Activated CD4-positive, alpha-beta T cell treated with anti-CD3 and anti-CD28 coated beads for 36 hours (primary cell): Measurements from ENCODE around the gene TYW5. TPM values are rescaled to one million over a fixed set of nuclear protein-coding genes. Genes with fewer than 3 reads are reported as not detected.
A peak's percentile ranks its signal among the peaks of the same experiment; 100 is the strongest.
"Not testable (repeated sequence)": the region's sequence is repeated elsewhere in the genome, so short reads cannot be mapped to it uniquely, and the experiment has no call there.

Experiments used
- ATAC-seq: fragments of 200-7000 bp; cut with Tn5 transposase; one replicate; pipeline ENCODE4 v1.10.0; 2021; ENCODE audit warnings: mild to moderate bottlenecking, moderate library complexity
- CTCF ChIA-PET: fragments of 350-600 bp; sonication (Branson Sonifier 250); formaldehyde crosslinking; loops from one replicate; lab custom pipeline; 2021; ENCODE audit warnings: antibody characterized with exemption; lab: Charles Lee
- POLR2A ChIA-PET: fragments of 350-600 bp; sonication (Branson Sonifier 250); formaldehyde crosslinking; loops from one replicate; lab custom pipeline; 2021; ENCODE audit warnings: antibody characterized with exemption, inconsistent platforms; lab: Charles Lee
- DNase-seq: peaks from one replicate; pipeline ENCODE4 v3.0.0-alpha.2; 2020
- H3K27ac Mint-ChIP-seq: one replicate; pipeline ENCODE4 v1.8.0; 2021; ENCODE audit warnings: mixed read lengths
- H3K27me3 Mint-ChIP-seq: one replicate; pipeline ENCODE4 v1.8.0; 2021; ENCODE audit warnings: mixed read lengths
- H3K36me3 Mint-ChIP-seq: one replicate; pipeline ENCODE4 v1.8.0; 2021; ENCODE audit warnings: low read depth, mixed read lengths
- H3K4me1 Mint-ChIP-seq: one replicate; pipeline ENCODE4 v1.8.0; 2021; ENCODE audit warnings: mixed read lengths
- H3K4me3 Mint-ChIP-seq: one replicate; pipeline ENCODE4 v1.8.0; 2021; ENCODE audit warnings: mild to moderate bottlenecking, moderate library complexity, mixed read lengths
- H3K9me3 Mint-ChIP-seq: one replicate; pipeline ENCODE4 v1.8.0; 2021; ENCODE audit warnings: low read depth, mixed read lengths
- intact Hi-C, 2 experiments: fragments of 100-400 bp; cut with DNase I in 1 of 2; cut with micrococcal nuclease in 1 of 2; formaldehyde crosslinking; loops; one replicate each; pipeline versions ENCODE4 v1.14.2 to v1.15.1; 2022 to 2024; cut with DNase I, micrococcal nuclease
- total RNA-seq, 2 experiments: library from RNA; stranded (reverse); gene quantifications; one replicate each; pipeline ENCODE4 v1.2.3, GENCODE V29; 2021

TYW5 gene
- total RNA-seq, 2 experiments from 2014 or later = 9.6 to 10.1 TPM

GRCh38 chr2:199922856-199923255 lies 32.4 kb downstream of the TYW5 start:
- peaks cover 22% of the 10 kb centered on the region for H3K36me3 Mint-ChIP-seq
- DNase-seq (no peak), ATAC-seq (no peak)
- no peak overlapping the region for H3K4me3 Mint-ChIP-seq
- intact Hi-C loops = no loop called here
- H3K27ac Mint-ChIP-seq = no peak overlapping the region
- no peaks in the 10 kb centered on the region for H3K27me3 Mint-ChIP-seq
- H3K9me3 Mint-ChIP-seq = no peaks in the 10 kb centered on the region
- POLR2A ChIA-PET = no interaction called here
- H3K4me1 Mint-ChIP-seq = peaks cover 16% of the 10 kb centered on the region
- CTCF ChIA-PET = interaction anchor here (1.2 kb wide), 1 partner anchor 38 kb away, joined by 3 read pairs; no protein-coding TSS in a partner anchor

DNA sequence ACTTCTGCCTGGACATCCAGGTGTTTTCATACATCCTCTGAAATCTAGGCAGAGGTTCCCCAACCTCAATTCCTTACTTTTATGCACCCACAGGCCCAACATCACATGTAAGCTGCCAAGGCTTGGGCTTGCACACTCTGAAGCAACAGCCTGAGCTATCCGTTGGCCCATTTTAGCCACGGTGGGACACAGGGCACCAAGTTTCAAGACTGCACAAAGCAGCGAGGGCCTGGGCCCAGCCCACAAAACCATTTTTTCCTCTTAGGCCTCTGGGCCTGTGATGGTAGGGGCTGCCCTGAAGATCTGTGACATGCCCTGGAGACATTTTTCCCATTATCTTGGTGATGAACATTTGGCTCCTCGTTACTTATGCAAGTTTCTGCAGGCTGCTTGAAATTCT lies 38.3 kb downstream of the TYW5 start:
- intact Hi-C loops = no loop called here
- H3K27me3 Mint-ChIP-seq = no peaks in the 10 kb centered on the region
- H3K9me3 Mint-ChIP-seq = peaks cover 2% of the 10 kb centered on the region
- ChIA-PET POLR2A (no interaction called here), CTCF (no interaction called here)
- H3K36me3 Mint-ChIP-seq = peaks cover 49% of the 10 kb centered on the region
- peaks cover 18% of the 10 kb centered on the region for H3K4me1 Mint-ChIP-seq
- ATAC-seq (no peak), DNase-seq (no peak)
- no peak overlapping the region for H3K4me3 Mint-ChIP-seq
- no peak overlapping the region for H3K27ac Mint-ChIP-seq

GRCh38 chr2:199914372-199914958 lies 40.8 kb downstream of the TYW5 start:
- peak overlapping the region; percentile 0 for H3K27ac Mint-ChIP-seq
- H3K4me3 Mint-ChIP-seq = peak overlapping the region; percentile 15
- CTCF ChIA-PET = no interaction called here
- peaks cover 2% of the 10 kb centered on the region for H3K9me3 Mint-ChIP-seq
- peaks cover 24% of the 10 kb centered on the region for H3K4me1 Mint-ChIP-seq
- ATAC-seq (no peak), DNase-seq (no peak)
- POLR2A ChIA-PET = no interaction called here
- no peaks in the 10 kb centered on the region for H3K27me3 Mint-ChIP-seq
- intact Hi-C loops = no loop called here
- peaks cover 44% of the 10 kb centered on the region for H3K36me3 Mint-ChIP-seq

DNA sequence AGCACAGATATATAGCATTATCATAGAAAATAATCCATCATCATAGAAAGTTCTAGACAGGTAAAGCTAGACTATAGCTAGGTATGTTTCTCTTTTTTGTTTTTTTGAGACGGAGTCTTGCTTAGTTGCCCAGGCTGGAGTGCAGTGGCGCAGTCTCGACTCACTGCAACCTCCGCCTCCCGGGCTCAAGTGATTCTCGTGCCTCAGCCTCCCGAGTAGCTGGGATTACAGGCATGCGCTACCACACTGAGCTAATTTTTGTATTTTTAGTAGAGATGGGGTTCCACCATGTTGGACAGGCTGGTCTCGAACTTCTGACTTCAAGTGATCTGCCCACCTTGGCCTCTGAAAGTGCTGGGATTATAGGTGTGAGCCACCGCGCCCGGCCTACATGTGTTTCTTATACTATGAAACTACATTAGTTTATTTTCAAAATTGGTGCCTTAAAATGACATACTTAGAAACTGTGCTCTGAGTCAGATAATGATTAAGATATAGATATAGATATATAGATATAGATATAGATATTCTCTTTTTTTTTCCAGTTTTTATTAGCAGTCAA lies 42.7 kb downstream of the TYW5 start:
- Mint-ChIP-seq H3K4me1 (peaks cover 21% of the 10 kb centered on the region), H3K4me3 (peak overlapping the region; percentile 96), H3K36me3 (peaks cover 32% of the 10 kb centered on the region)
- H3K27me3 Mint-ChIP-seq, H3K27ac Mint-ChIP-seq, H3K9me3 Mint-ChIP-seq, POLR2A ChIA-PET, ATAC-seq, intact Hi-C loops: not testable (repeated sequence)
- CTCF ChIA-PET = interaction anchor here (0.9 kb wide), 2 partner anchors 27 to 42 kb away, joined by 3 to 4 read pairs; no protein-coding TSS in a partner anchor
- DNase-seq = peak; percentile 28

GRCh38 chr2:199911877-199912161 lies 43.5 kb downstream of the TYW5 start:
- intact Hi-C loops = loop anchor here (1.0 to 2.0 kb wide), 4 partner anchors 43 to 614 kb away; partner anchors contain the start of genes FTCDNL1 (in 2 of the 2), MAIP1 (in 2 of the 2), TYW5 (in 2 of the 2) and SGO2 (in 1 of the 2)
- POLR2A ChIA-PET = no interaction called here
- DNase-seq (no peak), ATAC-seq (no peak)
- peaks cover 24% of the 10 kb centered on the region for H3K36me3 Mint-ChIP-seq
- peaks cover 21% of the 10 kb centered on the region for H3K4me1 Mint-ChIP-seq
- H3K27ac Mint-ChIP-seq = peak overlapping the region; percentile 89
- CTCF ChIA-PET = interaction anchor here (0.9 kb wide), 1 partner anchor 26 kb away, joined by 4 read pairs; no protein-coding TSS in a partner anchor
- H3K9me3 Mint-ChIP-seq = peaks cover 2% of the 10 kb centered on the region
- H3K4me3 Mint-ChIP-seq = peak overlapping the region; percentile 96
- H3K27me3 Mint-ChIP-seq = no peaks in the 10 kb centered on the region

GRCh38 chr2:199911052-199911876 lies 44.0 kb downstream of the TYW5 start, which contains the start of gene C2orf69:
TSS of gene C2orf69 (plus strand) at chr2:199911293. CDS start at chr2:199911439, 146 bp downstream.
- intact Hi-C loops = loop anchor here (1.0 to 2.0 kb wide), 4 partner anchors 44 to 615 kb away; partner anchors contain the start of genes FTCDNL1 (in 2 of the 2), MAIP1 (in 2 of the 2), TYW5 (in 2 of the 2) and SGO2 (in 1 of the 2)
- Mint-ChIP-seq H3K4me3 (peak within 1 kb of the TSS; percentile 96), H3K36me3 (peaks cover 18% of the 10 kb centered on the region), H3K27me3 (peaks cover 2% of the 10 kb centered on the region), H3K4me1 (peaks cover 21% of the 10 kb centered on the region), H3K27ac (peak within 1 kb of the TSS; percentile 89), H3K9me3 (peaks cover 1% of the 10 kb centered on the region)
- ChIA-PET POLR2A (interaction anchor here (0.6 kb wide), 1 partner anchor 287 kb away, joined by 3 read pairs; no protein-coding TSS in a partner anchor), CTCF (interaction anchor here (0.5 to 0.9 kb wide), 2 partner anchors 26 to 978 kb away, joined by 3 to 4 read pairs; partner anchors contain the start of genes NIF3L1 and PPIL3)
- DNase-seq (peak; percentile 97), ATAC-seq (peak; percentile 91)

DNA sequence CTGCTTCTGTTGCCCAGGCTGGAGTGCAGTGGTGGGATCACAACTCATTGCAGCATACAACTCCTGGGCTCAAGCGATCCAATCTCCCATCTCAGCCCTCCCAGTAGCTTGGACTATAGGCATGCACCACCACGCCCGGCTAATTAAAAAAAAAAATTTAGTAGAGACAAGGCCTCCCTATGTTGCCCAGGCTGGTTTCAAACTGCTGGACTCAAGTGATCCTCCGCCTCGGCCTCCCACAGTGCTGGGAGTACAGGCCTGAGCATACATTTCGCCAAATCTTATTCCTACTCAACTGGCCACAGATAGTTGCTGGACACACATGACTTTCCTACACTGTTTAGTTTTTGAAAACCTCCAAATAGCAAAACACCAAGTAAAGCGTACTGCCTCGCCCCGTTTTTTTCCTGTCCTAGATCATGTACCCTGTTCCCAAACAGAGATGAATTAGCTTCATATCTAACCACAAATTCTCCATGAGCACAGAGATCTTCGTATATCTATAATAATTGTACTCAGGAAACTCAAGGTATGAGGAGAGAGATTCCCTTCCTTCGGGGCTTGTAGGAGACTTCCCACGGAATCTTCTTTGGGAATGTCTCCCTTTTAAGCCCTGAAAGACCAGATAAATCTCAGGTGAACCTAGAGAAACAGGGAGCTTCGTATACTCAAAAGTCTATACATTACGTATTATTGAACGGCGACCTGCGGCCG lies 44.8 kb downstream of the TYW5 start:
- peaks cover 2% of the 10 kb centered on the region for H3K27me3 Mint-ChIP-seq
- DNase-seq (no peak), ATAC-seq (no peak)
- intact Hi-C loops = loop anchor here (1.0 to 2.0 kb wide), 4 partner anchors 45 to 616 kb away; partner anchors contain the start of genes FTCDNL1 (in 2 of the 2), MAIP1 (in 2 of the 2), TYW5 (in 2 of the 2) and SGO2 (in 1 of the 2)
- peak overlapping the region; percentile 89 for H3K27ac Mint-ChIP-seq
- ChIA-PET CTCF (interaction anchor here (0.5 kb wide), 1 partner anchor 979 kb away, joined by 3 read pairs; the partner anchor contains the start of genes NIF3L1 and PPIL3), POLR2A (interaction anchor here (0.6 kb wide), 1 partner anchor 288 kb away, joined by 3 read pairs; no protein-coding TSS in a partner anchor)
- H3K4me3 Mint-ChIP-seq = peak overlapping the region; percentile 96
- H3K4me1 Mint-ChIP-seq = peaks cover 21% of the 10 kb centered on the region
- H3K36me3 Mint-ChIP-seq = peaks cover 12% of the 10 kb centered on the region
- H3K9me3 Mint-ChIP-seq = no peaks in the 10 kb centered on the region

- Mint-ChIP-seq H3K27ac (no peak overlapping the region), H3K9me3 (no peaks in the 10 kb centered on the region), H3K27me3 (peaks cover 4% of the 10 kb centered on the region), H3K4me3 (no peak overlapping the region), H3K36me3 (no peaks in the 10 kb centered on the region), H3K4me1 (peaks cover 6% of the 10 kb centered on the region)
- CTCF ChIA-PET = interaction anchor here (0.9 kb wide), 1 partner anchor 36 kb away, joined by 3 read pairs; no protein-coding TSS in a partner anchor
- DNase-seq (no peak), ATAC-seq (no peak)
- POLR2A ChIA-PET = no interaction called here
- intact Hi-C loops = no loop called here
Observed at GRCh38 chr2:199907008-199907714, 48.1 kb downstream of the TYW5 start.

- Mint-ChIP-seq H3K27me3 (peaks cover 4% of the 10 kb centered on the region), H3K4me3 (no peak overlapping the region), H3K9me3 (no peaks in the 10 kb centered on the region), H3K27ac (no peak overlapping the region), H3K36me3 (no peaks in the 10 kb centered on the region), H3K4me1 (no peaks in the 10 kb centered on the region)
- ATAC-seq (no peak), DNase-seq (no peak)
- ChIA-PET CTCF (interaction anchor here (0.9 kb wide), 1 partner anchor 200 kb away, joined by 3 read pairs; no protein-coding TSS in a partner anchor), POLR2A (no interaction called here)
- intact Hi-C loops = no loop called here
Observed at GRCh38 chr2:199903111-199903510, 52.2 kb downstream of the TYW5 start.

DNA sequence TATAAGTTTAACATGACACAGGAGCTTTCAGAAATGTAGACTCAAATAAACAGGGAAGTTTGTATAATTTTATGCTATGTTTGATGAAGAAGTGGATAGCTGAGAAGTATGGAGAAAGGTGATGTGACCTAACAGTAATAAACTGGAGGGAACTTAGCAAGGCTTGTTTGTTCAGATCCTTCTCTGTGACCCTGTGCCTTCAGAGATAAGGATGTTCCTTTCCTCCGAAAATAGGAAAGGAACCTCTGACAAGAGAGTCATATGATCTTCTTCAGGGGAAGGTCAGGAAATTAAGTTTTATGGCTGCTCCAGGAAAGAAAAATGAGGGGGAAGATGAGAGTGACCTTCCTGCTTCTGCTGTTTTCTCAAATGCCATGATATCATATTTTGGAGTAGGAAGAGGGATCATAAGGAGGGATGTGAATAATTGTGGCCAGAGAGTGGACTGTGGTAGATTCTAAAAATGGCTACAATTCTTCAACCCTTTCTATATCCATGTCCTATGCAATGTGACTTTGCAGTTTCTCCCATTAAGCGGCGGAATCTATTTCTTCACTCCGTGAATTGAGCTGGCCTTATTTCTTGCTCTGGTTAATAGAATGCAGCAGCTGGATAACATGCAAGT lies 52.7 kb downstream of the TYW5 start:
- H3K27ac Mint-ChIP-seq = no peak overlapping the region
- H3K4me3 Mint-ChIP-seq = no peak overlapping the region
- H3K27me3 Mint-ChIP-seq = peaks cover 4% of the 10 kb centered on the region
- H3K36me3 Mint-ChIP-seq = no peaks in the 10 kb centered on the region
- intact Hi-C loops = no loop called here
- no peak for ATAC-seq
- no peaks in the 10 kb centered on the region for H3K4me1 Mint-ChIP-seq
- no peak for DNase-seq
- H3K9me3 Mint-ChIP-seq = no peaks in the 10 kb centered on the region
- ChIA-PET POLR2A (no interaction called here), CTCF (no interaction called here)
